ENCODE results near the gene LRRC55.

- no peak for TF ChIP-seq POLR2AphosphoS5 (IDR thresholded peaks at IDR 0.05; ENCODE audit: low read depth, low read length)
- no peak for TF ChIP-seq POLR2A (IDR thresholded peaks at IDR 0.05; ENCODE audit: low read depth, low read length)
- TF ChIP-seq TAF1 (IDR thresholded peaks at IDR 0.05; ENCODE audit: low read depth, low read length) = no peak
- no peak for TF ChIP-seq POU2F2 (IDR thresholded peaks at IDR 0.05; ENCODE audit: low read depth, low read length)
- TF ChIP-seq PAX5 (IDR thresholded peaks at IDR 0.05; ENCODE audit: insufficient read depth, low read length, severe bottlenecking) = no peak
Observed at GRCh38 chr11:57167125-57167846, 14.5 kb upstream of the LRRC55 start.

Measured in GM12891 (cell line).